H7 (cell line): ENCODE measurements around the gene CD55. TPM values are rescaled to one million over a fixed set of nuclear protein-coding genes. Genes with fewer than 3 reads are reported as not detected.

Experiments
- DNase-seq: peaks from one replicate; pipeline ENCODE4 v3.0.0; 2012
- H3K27me3 ChIP-seq: 2 replicates; pipeline ENCODE4 v1.6.0; 2011; ENCODE audit warnings: mild to moderate bottlenecking, low read length; ENCODE audit not compliant: control insufficient read depth, insufficient read depth
- H3K36me3 ChIP-seq: replicated peaks from 2 replicates; pipeline ENCODE4 v1.5.1; 2011; ENCODE audit warnings: low read length; ENCODE audit not compliant: control insufficient read depth, insufficient read depth
- H3K4me3 ChIP-seq: 2 replicates; pipeline ENCODE4 v1.5.1; 2011; ENCODE audit warnings: low read depth, mild to moderate bottlenecking, control low read depth, low read length, moderate library complexity; ENCODE audit not compliant: insufficient read depth
- total RNA-seq: library from RNA; depleted of rRNA; stranded (reverse); fragments of >200 nt; shearing (Covaris generic); gene quantifications from 2 replicates; pipeline ENCODE4 v1.2.3, GENCODE V29; 2014

Gene CD55
- total RNA-seq, 1 experiment from 2014 or later: 15.8 TPM

DNA sequence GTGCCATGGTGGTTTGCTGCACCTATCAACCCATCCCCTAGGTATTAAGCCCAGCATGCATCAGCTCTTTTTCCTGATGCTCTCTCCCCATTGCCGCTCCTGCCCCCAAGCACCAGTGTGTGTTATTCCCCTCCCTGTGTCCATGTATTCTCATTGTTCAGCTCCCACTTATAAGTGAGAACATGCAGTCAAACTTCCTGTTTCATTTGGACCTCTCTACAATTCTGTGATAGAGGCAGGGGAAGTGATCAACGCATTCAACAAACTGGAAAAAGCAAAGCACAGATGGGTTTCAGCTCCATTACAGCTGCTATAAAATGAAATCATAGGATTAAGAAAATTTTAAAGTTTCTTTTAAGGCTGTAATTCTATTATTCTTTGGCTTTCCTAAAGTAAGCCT is 23.3 kb upstream of the CD55 start:
- Histone ChIP-seq H3K27me3 (no peaks in the 10 kb centered on the region), H3K36me3 (no peaks in the 10 kb centered on the region), H3K4me3 (no peak overlapping the region)
- DNase-seq: no peak

DNA sequence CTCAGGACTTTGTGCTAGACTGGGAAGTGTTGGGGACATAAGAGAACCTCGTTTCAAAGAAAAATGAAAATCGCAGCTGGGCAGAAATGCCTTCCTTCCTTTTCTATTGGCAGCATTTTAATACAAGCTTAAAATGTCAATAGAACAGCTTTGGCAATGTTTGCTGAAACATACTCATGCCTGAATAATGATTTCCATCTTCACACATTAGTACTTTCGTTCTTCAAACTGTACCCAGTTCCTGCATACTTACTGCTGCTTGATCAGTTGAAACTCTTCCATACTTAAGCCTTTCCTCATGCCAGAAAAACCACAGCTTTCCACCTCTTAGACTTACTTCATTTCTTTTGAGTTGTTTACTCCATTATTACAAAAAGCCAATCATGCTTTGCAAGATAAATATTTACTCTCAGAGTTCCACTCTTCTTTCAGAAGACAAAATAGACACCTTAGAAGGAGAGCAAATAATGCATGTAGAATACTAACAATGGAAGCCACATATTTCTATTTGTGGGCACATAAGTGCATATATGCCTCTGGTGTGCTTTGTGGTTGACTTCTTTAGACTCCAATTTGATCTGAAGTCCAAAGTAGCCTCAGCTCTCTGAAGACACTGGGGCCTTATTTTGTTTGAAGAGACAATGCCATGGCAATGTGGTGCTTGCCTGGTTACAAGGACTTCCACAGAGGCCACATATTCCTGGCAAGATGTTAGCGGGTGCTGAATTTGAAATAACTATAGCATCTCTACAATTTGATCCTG is 22.7 kb upstream of the CD55 start:
- Histone ChIP-seq H3K4me3 (no peak overlapping the region), H3K36me3 (no peaks in the 10 kb centered on the region), H3K27me3 (no peaks in the 10 kb centered on the region)
- no peak for DNase-seq

DNA sequence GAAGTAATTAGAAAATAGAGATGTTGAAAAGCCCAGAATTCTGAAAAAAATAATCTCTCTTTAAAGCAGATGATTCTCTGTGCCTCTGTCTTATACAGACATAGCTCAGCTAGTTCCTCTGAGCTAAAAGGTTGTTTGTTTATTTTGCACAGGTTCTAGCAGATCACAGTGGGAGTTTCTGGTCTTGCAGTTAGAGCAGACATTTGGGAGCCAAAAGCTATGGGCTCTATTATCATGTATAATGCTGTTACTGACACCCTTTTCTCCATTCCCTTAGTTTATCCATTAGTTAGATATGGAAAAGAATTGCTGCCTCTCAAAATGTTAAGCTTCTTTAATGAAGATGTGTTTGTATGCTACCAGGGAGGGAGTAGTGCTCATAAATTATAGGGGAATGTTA is 20.5 kb upstream of the CD55 start:
- H3K4me3 ChIP-seq: no peak overlapping the region
- no peaks in the 10 kb centered on the region for H3K36me3 ChIP-seq
- no peak for DNase-seq
- H3K27me3 ChIP-seq: no peaks in the 10 kb centered on the region

DNA sequence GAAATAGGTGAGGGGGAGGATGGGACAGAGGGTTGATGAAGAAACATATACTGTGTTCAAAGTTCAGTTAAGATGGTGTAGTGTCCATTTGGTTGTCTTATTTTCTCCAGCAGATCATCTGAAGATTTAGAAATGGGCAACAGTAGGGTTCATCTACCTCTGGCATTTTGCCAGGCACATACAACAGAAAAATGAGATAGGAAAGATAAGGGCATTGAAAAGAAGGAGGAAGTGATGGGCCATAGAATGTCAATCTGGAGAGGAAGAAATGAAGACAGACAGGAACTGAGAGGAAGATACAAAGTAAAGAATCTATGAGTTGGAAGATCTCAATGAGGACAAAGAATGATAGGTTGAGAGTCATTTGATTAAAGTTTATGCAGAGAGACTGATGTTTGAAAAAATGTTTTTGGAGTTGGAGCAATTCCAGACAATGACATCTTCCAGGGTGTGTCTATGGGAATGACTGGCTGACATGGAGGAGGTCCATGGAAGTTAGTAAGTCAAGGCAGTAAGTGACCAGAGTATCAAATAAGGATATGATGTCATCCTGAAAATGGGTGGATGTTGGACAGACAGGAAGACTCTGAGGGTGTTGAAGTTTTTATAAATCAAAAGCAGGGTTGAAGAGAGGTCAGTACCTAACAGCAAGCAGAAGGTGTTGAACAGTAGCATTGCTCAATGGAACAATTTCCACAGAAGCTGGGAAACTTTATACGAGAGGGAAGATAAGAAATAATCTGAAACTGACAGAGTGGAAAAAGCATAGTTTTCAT is 18.7 kb upstream of the CD55 start:
- Histone ChIP-seq H3K4me3 (no peak overlapping the region), H3K27me3 (no peaks in the 10 kb centered on the region), H3K36me3 (no peaks in the 10 kb centered on the region)
- DNase-seq: no peak

DNA sequence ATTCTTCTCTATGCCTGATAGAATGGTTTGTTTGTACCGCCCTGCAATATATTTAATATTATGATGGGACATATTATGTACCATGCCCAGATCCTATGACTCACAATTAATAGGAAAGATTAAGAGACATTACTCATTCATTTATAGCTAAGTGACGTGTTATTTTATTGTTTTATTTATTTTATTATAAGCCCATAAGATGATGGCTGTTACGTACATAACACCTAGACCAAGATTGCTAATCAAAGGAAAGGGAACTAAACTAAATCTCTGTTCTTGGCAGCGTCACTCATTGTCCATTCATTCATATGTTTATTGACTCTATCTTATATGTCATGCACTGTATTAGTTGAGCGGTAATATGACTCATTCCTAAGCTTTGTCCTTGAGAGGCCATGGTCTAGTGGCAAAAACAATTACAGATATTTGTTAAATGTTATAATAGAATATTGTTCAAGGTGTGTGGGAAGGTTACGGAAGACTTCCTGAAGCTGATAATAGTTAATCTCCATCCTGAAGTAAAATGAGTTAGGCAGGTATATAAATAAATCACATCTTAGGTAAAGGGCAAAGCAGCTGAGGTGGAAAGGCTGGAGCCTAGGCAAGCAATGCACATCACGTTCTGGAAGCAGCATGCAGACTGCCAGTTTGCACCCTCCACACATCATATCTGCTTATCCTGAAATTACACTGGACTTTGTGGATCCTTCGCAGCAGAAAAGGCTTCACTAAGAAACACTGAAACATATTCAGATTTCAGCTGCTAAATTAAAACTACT is 16.6 kb upstream of the CD55 start:
- no peak for DNase-seq
- no peak overlapping the region for H3K4me3 ChIP-seq
- no peaks in the 10 kb centered on the region for H3K27me3 ChIP-seq
- no peaks in the 10 kb centered on the region for H3K36me3 ChIP-seq

DNA sequence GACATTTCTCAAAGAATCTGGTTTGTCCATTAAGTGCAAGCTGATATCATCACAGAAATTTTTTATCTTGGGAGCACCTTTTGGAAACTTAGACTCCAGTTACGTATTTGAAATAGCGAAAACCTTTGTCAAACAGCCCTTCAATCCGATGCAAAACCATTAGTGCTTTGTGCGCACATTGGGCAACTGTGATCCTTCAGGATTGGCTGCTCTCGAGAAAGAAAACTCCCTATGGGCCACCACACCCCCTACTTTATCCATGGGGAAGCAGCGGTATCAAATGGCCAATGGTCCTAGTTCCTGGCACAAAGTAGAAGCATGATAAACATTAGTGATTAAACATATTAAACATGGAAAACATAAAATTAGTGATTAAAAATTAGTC is 16.0 kb upstream of the CD55 start:
- H3K27me3 ChIP-seq: no peaks in the 10 kb centered on the region
- H3K36me3 ChIP-seq: no peaks in the 10 kb centered on the region
- no peak for DNase-seq
- H3K4me3 ChIP-seq: no peak overlapping the region

DNA sequence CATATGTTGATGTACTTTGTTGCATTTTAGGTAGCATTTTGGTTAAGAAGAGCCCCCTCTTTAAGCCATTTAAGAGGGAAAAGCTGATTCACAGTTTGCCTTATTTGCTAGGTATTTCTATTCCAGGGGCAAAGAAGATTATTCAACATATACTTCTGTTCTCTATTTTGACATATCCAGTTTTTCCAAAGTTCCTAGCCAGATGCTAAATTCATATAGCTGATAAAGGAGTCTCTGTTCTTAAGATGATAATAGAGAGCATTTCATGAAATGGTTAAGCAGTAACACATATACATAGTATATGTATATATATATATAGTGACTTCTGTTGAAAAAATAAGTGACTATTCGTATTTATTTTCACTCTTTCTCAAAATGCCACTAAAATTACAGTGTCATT is 15.5 kb upstream of the CD55 start:
- H3K36me3 ChIP-seq: no peaks in the 10 kb centered on the region
- no peaks in the 10 kb centered on the region for H3K27me3 ChIP-seq
- H3K4me3 ChIP-seq: no peak overlapping the region
- no peak for DNase-seq

DNA sequence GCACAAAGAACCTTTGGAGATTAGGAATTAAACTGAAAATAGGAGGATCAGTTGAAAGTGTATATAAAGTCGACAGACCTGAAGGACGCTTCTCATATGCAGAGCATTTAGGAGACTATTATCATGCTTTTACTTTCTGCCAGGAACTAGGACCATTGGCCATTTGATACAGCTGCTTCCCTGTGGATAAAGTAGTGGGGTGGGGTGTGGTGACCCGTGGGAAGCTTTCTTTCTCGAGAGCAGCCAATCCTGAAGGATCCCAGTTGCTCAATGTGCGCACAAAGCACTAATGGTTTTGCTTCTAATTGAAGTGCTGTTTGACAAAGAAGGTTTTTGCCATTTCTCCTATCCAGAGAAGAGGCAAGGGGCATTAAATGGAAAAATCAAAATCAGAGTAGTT is 14.9 kb upstream of the CD55 start:
- no peaks in the 10 kb centered on the region for H3K27me3 ChIP-seq
- H3K36me3 ChIP-seq: no peaks in the 10 kb centered on the region
- H3K4me3 ChIP-seq: no peak overlapping the region
- peak; percentile 33 for DNase-seq

DNA sequence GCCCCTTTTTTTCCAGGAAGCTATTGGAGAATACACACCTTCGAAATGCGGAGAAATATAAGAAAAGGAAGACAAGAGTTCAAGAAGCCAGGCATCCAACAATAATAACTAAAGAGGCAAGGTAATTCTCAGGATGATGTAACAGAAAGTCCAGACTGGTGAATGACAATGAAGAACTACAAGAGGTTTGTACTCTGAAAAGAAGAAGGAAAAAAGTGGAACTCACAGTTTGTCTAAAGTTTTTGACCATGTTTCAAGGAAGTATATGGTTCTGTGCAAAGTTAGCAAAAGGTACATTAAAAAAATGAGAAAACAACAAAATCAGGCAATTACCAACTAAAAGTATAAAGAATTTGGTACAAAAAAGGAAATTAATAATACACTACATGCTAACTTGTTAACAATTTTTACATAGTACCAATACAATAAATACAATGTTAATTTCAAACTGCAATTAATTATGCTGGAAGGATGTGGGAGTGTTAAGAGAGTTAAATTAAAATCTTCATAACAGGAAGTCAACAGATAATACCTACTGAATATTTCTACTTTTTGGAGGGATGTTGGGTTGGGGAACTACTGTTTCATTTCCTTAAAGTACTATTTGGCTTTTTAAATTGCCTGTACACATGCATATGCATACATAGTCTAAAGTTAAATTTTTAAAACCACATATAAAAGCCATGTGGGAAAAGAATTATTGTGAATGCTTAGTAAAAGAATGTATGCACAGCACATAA is 12.9 kb upstream of the CD55 start:
- no peak overlapping the region for H3K4me3 ChIP-seq
- no peaks in the 10 kb centered on the region for H3K36me3 ChIP-seq
- no peaks in the 10 kb centered on the region for H3K27me3 ChIP-seq
- DNase-seq: no peak

DNA sequence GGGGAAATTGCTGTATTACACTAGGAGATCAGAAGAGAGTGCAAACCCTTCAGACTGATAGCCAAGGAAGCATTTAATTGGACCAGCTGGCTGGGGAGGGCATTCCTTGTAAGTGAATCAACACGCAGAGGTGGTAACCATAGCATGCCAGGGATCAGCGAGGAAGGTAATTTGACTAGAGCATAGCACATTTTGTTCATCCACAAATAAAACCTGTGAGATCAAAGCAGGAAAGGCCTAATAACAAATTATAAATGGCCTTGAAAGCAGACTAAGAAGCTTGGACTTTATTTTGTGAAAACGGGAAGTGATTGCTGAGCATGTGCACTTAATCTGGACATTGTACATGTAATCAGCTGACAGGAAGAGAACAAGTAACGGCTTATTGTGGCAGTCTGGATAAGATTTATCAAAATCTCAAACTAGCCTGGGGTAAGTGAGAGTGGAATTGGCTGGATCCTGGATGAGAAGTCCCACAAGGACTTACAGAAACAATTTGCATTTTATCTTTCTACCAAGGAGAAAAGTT is 11.7 kb upstream of the CD55 start:
- no peaks in the 10 kb centered on the region for H3K36me3 ChIP-seq
- no peak for DNase-seq
- H3K27me3 ChIP-seq: no peaks in the 10 kb centered on the region
- no peak overlapping the region for H3K4me3 ChIP-seq

DNA sequence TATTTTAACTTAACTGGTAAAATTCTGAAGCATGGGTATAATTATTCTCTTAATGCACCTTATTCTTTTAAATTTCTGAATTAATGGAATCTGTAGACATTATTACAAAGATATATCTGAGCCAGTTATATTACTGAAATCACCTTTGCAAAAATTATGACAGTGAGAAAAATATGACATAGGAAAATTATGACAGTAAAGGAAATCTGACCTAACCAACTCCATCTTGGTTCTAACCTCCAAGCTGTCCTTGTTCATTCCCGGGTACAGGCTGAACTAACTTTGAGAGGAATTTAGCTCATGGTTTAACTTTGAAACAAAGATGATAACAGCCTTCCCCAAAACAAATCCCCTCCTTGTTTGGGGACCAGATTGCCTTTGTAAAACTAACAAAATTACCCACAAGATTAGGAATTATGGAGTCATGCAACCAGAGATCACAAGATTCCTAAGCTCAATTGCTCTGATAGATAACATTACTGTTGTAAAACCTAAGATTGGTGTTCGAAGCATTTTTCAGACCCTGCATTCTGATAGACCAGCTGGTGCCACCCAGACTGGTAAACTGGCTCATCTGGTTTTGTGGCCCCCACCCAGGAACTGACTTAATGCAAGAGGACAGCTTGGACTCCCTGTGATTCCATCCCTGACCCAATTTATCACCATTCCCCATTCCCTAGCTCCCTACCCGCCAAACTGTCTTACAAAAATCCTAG is 9.4 kb upstream of the CD55 start:
- no peaks in the 10 kb centered on the region for H3K27me3 ChIP-seq
- no peak overlapping the region for H3K4me3 ChIP-seq
- no peaks in the 10 kb centered on the region for H3K36me3 ChIP-seq
- DNase-seq: no peak

DNA sequence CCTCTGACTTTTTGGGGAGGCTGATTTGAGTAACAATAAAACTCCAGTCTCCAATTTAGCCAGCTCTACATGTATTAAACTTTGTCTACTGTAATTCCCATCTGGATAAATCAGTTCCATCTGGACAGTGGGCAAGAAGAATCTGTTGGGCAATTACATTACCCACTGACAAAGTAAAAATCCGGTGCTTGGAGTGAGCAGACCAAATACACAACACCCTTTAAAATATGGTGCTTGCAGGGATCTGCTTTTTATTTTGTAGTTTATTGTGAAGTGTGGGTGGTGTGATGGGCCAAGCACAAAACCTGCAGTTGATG is 8.9 kb upstream of the CD55 start:
- Histone ChIP-seq H3K27me3 (no peaks in the 10 kb centered on the region), H3K36me3 (no peaks in the 10 kb centered on the region), H3K4me3 (no peak overlapping the region)
- DNase-seq: no peak

DNA sequence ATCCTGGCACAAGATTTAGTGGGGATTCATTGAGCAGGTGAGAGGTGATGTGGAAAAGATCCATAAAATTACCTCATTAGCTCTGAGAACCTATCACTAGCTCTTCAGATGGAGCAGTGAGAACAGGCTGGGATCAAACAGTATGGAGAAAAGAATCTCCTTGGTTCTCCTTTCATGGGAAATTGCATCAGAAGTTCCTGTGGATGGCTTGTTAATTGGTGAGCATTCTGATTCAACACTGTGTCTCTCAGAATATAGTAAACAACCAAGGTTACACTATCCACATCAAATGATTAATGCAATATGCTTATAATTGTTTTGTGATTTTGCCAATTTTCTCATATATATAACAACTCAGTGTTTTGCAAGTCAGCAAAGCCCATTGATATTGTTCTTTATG is 8.3 kb upstream of the CD55 start:
- Histone ChIP-seq H3K4me3 (no peak overlapping the region), H3K36me3 (no peaks in the 10 kb centered on the region), H3K27me3 (no peaks in the 10 kb centered on the region; the same call in 1 of the 2 replicates)
- DNase-seq: no peak

DNA sequence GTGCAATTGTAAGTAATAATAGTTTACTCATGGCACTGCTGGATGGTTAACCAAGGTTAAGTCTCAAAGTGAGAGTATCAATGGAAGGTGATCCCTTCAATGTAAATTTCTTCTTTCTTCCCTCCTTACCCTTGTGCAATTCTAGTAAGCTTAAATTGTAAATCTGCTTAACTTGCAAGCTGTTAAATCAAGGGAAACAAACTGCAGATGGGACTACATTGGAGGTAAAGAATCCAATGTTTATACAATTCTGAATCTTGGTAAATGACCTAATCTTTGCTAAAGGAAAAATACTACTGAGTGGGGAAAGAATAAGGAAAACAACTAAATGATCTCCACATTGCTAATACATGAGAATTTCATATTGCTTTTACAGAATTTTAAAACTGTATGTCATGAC is 6.7 kb upstream of the CD55 start:
- no peaks in the 10 kb centered on the region for H3K36me3 ChIP-seq

More for the DNA sequence above, 6.7 kb upstream of the CD55 start:
- H3K27me3 ChIP-seq: no peaks in the 10 kb centered on the region; the same call in 1 of the 2 replicates
- H3K4me3 ChIP-seq: no peak overlapping the region
- no peak for DNase-seq
